Endometrial microvascular endothelial cells (primary cell): ENCODE results near the gene CCBE1. TPM values are rescaled to one million over a fixed set of nuclear protein-coding genes. Genes with fewer than 3 reads are reported as not detected.

ENCODE experiments used
- in situ Hi-C: cut with HindIII; loops from 2 replicates; pipeline ENCODE4 v1.10.0; 2017; ENCODE audit warnings: low sequenced_read_pairs, low pct_unique_long_range_greater_than_20kb; ENCODE audit errors: inconsistent ontology term
- total RNA-seq: library from RNA; depleted of rRNA; stranded (reverse); fragments of >200 nt; gene quantifications from one replicate; pipeline ENCODE4 v1.2.3, GENCODE V29; 2015; ENCODE audit errors: inconsistent ontology term

CCBE1 gene
- total RNA-seq, 1 donor from 2014 or later, result 8.7 TPM

DNA sequence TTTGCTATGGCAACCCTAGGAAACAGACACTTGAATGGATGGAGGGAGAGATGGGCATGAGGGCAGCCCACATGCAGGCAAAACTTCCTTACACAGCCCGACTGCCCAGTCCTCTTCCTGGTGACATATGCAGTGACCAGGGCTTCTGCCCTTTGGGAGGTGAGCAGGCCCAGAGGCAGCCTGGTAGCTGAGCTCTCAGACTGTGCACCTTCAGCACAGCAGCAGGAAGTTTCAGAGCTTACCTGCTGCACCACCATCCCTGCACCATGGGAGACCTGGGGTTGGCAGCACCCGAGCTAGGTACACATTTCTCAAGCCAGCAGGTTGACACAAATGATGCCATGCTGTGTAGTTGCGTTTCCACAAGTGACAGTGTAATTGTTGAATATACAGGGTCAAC, 240.6 kb downstream of the CCBE1 start:
- in situ Hi-C loops, result no loop called here

GRCh38 chr18:59455728-59456276, 241.4 kb downstream of the CCBE1 start:
- in situ Hi-C loops, result no loop called here

DNA sequence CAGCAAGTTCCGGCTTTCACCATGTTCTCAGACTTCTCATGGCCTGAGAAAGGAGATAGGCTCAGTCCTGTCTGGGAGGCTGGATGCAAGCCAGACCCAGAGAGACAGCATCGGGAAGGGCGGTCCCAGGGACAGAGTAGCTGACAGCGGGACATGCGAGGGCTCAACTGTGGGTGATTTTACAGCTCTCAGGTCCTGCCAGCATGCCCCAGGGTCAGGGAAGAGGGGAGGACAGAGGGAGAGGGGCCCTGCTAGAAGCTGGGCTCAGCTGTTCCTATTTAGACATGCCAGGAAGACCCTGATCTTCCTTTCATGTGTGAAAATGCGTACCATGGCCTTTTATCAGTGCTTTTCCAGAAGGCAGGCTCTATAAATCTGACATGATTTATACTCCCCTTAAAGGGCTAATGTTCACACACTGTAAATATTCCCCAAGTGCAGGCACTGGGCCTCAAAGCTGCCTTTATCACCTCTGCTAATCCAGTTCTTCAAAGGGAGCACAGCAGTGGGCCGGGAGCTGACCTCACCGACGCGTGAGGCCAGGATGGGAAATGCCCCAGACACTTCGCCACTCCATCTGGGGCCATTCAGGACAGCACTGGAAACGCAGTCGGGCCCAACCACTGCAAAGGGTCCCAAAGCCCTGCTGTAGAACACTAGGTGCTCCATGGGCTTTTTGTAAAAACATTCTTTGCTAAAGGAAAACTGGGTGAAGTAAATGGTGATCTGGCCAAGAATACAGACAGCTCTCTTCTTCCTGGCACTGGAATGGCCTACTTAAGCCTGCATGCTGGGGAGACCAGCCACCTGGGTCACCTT, 242.1 kb downstream of the CCBE1 start:
- in situ Hi-C loops, result no loop called here

GRCh38 chr18:59453468-59453961, 243.7 kb downstream of the CCBE1 start:
- in situ Hi-C loops, result no loop called here

GRCh38 chr18:59451963-59452362, 245.3 kb downstream of the CCBE1 start:
- in situ Hi-C loops, result no loop called here

- in situ Hi-C loops, result no loop called here
Measured at GRCh38 chr18:59451073-59451472, 246.2 kb downstream of the CCBE1 start.

DNA sequence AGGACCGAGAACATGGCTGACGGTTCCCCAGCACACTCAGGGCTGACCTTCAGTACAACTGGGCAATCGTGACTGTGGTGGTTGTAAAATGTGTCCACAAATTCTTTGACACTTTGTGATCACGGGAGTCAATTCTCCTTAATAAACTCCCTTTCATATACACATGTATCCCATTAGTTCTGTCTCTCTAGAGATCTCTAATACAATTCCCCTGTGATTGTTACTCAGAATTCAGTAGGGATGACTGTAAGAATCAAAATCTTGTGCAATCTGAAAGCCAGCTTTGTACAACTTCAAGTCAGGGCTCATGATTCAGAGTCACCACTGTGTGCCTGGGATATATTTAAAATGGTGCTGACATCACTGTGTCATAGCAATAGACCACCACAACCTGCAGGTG, 248.7 kb downstream of the CCBE1 start:
- in situ Hi-C loops, result no loop called here

GRCh38 chr18:59446012-59446411, 251.2 kb downstream of the CCBE1 start:
- in situ Hi-C loops, result no loop called here

GRCh38 chr18:59437851-59438569, 259.2 kb downstream of the CCBE1 start:
- in situ Hi-C loops, result no loop called here

GRCh38 chr18:59432803-59433597, 264.2 kb downstream of the CCBE1 start:
- in situ Hi-C loops, result no loop called here

DNA sequence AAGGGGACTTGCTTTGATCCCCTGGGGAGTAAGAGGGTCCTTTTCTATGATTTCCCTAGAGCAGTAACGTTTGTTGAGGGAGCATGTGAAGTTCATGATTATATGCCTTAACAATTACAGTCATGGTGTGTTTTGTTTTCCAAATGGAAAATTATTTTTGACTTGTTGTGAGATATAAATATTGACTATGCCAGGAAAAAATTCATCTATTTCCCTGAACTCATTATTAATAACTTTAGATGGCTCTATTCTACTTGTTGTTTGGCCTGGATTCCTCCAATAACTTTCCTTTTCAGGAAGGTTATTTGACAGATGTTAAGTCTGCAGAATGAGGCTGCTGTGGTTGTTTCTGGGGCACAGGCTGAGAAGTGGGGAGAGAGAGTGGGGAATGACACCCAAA, 266.1 kb downstream of the CCBE1 start:
- in situ Hi-C loops, result no loop called here

DNA sequence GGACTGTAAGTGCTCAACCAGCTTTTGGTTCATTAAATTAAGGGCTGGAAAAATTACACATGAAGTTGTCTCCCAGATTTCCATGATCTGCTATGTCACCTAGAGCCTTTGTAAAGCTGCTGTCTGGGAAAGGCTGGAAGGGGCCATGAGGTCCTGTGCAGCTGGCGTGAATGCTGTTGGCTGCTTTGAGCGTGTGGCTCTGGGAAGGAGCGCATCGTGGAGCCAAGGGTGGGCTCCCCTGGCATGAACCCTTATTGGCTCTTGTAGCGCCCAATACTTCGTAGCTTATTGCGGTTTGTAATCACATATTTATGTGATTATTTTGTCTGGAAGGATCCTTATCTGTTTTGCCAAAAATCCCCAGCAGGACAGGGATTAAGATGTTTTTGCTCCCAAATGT, 267.6 kb downstream of the CCBE1 start:
- in situ Hi-C loops, result no loop called here

- in situ Hi-C loops, result no loop called here
Measured at GRCh38 chr18:59428018-59428417, 269.2 kb downstream of the CCBE1 start.

DNA sequence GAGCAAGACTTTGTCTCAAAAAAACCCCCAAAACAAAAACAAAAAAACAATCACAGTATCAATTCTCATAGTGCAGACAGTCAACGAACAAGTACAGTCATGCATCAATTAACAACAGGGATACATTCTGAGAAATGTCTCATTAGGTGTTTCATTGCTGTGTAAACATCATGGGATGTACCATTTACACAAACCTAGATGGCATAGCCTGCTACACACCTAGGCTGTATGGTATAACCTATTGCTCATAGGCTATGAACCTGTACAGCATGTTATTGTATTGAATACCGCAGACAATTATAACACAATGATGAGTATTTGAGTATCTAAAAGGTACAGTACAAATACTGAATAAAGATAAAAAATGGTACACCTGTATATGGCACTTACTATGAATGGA, 270.4 kb downstream of the CCBE1 start:
- in situ Hi-C loops, result no loop called here

DNA sequence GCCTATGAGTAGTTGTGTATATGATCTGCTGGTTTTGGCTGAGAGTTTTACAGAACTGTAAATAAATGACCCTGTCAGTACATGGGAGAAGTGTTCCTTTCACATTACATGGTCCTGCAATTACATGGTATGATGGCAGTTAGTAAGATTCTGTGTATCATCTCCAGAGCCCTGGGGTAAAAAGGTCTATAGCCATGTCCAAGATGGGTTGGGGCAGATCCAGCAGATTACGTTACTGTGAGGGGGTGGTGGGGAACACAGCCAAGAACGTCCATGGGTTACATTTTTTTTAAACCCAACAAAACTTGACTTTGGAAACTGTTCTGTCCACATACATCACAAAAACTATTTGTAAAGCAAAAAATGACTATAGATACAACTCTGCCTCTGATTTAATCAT, 274.0 kb downstream of the CCBE1 start:
- in situ Hi-C loops, result no loop called here

- in situ Hi-C loops, result no loop called here
Measured at GRCh38 chr18:59420244-59420643, 277.0 kb downstream of the CCBE1 start.

DNA sequence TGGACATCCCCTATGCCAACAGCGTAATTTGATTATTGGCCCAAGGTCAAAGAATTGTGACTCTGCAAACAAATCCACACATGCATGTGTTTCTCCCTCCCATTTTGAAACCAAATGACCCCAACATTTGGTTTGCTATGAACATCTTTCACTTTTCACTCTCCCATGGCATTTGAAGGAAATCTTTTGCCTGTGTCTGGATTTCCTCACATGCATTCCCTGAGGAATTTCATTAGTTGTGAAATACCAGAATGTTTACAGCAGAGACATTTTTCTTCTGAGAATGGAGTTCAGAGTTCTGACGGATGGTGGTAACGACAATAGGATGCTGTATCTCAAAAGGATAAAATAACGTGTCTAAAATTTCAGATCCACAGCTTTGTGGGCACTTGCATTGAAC, 277.8 kb downstream of the CCBE1 start:
- in situ Hi-C loops, result no loop called here

DNA sequence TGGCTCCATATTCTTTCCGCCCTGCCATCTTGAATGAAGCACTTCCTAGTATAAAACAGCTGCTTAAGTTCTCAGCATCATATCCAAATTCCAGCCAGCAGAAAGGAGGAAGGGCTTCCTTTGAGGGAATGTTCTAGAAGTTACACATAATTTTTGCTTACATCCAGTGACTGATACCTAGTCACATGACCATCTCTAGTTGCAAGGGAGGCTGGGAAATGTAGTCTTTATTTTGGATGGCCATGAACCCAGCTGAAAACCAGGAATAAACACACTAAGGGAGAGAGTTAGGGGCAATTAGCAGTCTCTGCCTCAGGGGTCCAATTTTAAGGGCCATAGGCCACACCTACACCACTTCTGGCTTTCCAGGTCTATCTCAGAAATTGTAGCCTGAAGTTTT, 280.4 kb downstream of the CCBE1 start:
- in situ Hi-C loops, result no loop called here

DNA sequence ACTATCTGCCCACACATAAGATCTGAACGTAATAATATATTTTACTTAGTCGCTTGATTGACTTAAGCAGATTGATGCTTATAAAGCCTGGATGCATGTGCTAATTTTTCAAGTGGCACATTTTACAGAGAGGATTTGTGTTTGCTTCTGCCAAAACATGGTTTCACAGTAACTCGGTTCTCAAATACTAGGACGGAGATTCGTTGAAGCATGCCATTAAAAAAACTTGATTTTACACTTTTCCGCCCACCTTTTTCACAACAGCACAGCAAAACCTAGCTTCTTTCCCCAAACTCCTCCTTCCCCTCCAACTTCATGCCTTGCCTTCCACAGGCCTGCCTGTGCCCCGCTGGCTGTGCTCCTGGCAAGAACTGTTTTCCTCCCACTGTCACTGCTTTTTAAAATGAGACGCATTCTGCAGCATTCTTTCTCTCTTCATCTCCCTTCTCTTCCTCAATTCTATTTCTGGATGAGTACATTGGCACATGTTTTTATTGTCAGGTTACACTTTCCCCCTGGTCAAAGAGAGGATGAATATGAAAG, 283.0 kb downstream of the CCBE1 start:
- in situ Hi-C loops, result no loop called here
